K562 (cell line): ENCODE results near the gene DCUN1D3. TPM values are rescaled to one million over a fixed set of nuclear protein-coding genes. Genes with fewer than 3 reads are reported as not detected.

Experiments
- BRCA1 ChIP-seq, 2 experiments: fragments of 450-650 bp in 1 of 2; sonication (generic) in 1 of 2; formaldehyde crosslinking in 1 of 2; IDR thresholded peaks; 2 replicates each; pipeline versions ENCODE4 v1.5.0 to v1.6.1; 2017 to 2020; ENCODE audit warnings: mild to moderate bottlenecking in 1 of 2, missing genetic modification reagents in 1 of 2
- CBX3 ChIP-seq, 2 experiments: IDR thresholded peaks; 1 replicate in 1 of 2; 2 replicates in 1 of 2; pipeline ENCODE4 v1.6.1; 2012; ENCODE audit warnings: inconsistent platforms in 2 of 2, low read length in 2 of 2, borderline replicate concordance in 1 of 2, control low read depth in 1 of 2
- CHD2 ChIP-seq: IDR thresholded peaks from 2 replicates; pipeline ENCODE4 v1.6.1; 2011; ENCODE audit warnings: low read depth, low read length
- CREB1 ChIP-seq, 2 experiments: sonication (generic) in 1 of 2; formaldehyde crosslinking in 1 of 2; IDR thresholded peaks; 2 replicates each; pipeline versions ENCODE4 v1.6.1 to v1.8.0; 2012 to 2022; ENCODE audit warnings: inconsistent platforms in 1 of 2, mild to moderate bottlenecking in 1 of 2, missing genetic modification reagents in 1 of 2, moderate library complexity in 1 of 2
- DMBX1 ChIP-seq: fragments of 250-450 bp; sonication (Bioruptor Pico); IDR thresholded peaks from 2 replicates; pipeline ENCODE4 v1.8.0; 2022; ENCODE audit warnings: inconsistent platforms, mild to moderate bottlenecking, moderate library complexity, borderline replicate concordance
- FOS ChIP-seq: IDR thresholded peaks from 3 replicates; pipeline ENCODE4 v1.6.1; 2011; ENCODE audit not compliant: insufficient read length; ENCODE audit errors: extremely low read depth
- NFIC ChIP-seq: fragments of 450-650 bp; IDR thresholded peaks from 2 replicates; pipeline ENCODE4 v1.6.1; 2017; ENCODE audit warnings: mild to moderate bottlenecking, inconsistent platforms
- NR2C2 ChIP-seq, 2 experiments: fragments of 200-800 bp in 1 of 2; sonication (Bioruptor generic) in 1 of 2; sonication (generic) in 1 of 2; formaldehyde crosslinking in 1 of 2; IDR thresholded peaks; 2 replicates each; pipeline versions ENCODE4 v1.6.1 to v1.8.0; 2016 to 2022; ENCODE audit warnings: mild to moderate bottlenecking in 1 of 2, missing compliant biosample characterization in 1 of 2, missing genetic modification characterization in 1 of 2, missing genetic modification reagents in 1 of 2
- PCBP2 ChIP-seq: fragments of 200-400 bp; formaldehyde crosslinking; IDR thresholded peaks from 2 replicates; pipeline ENCODE4 v1.6.1; 2018; ENCODE audit warnings: low read length, low read depth, mild to moderate bottlenecking, moderate library complexity; ENCODE audit not compliant: poor library complexity, severe bottlenecking
- SIRT6 ChIP-seq: IDR thresholded peaks from one replicate; pipeline ENCODE4 v1.6.1; 2012; ENCODE audit warnings: low read depth, mild to moderate bottlenecking, control low read depth, inconsistent platforms, low read length, moderate library complexity
- SRSF1 ChIP-seq: fragments of 200-400 bp; formaldehyde crosslinking; IDR thresholded peaks from 2 replicates; pipeline ENCODE4 v1.6.1; 2017; ENCODE audit warnings: mild to moderate bottlenecking, low read depth, low read length, moderate library complexity
- ZBTB17 ChIP-seq: fragments of 450-650 bp; formaldehyde crosslinking; IDR thresholded peaks from 2 replicates; pipeline ENCODE4 v1.4.0; 2020; ENCODE audit warnings: mild to moderate bottlenecking
- ZEB2 ChIP-seq: fragments of 450-650 bp; IDR thresholded peaks from 2 replicates; pipeline ENCODE4 v1.6.1; 2016
- ZFPM2 ChIP-seq: fragments of 250-450 bp; sonication (Bioruptor Pico); IDR thresholded peaks from 2 replicates; pipeline ENCODE4 v1.5.1; 2022; ENCODE audit warnings: mild to moderate bottlenecking
- ZNF23 ChIP-seq: fragments of 250-450 bp; sonication (Bioruptor Pico); IDR thresholded peaks from 2 replicates; pipeline ENCODE4 v1.4.0; 2020; ENCODE audit warnings: mild to moderate bottlenecking
- polyA plus RNA-seq, 8 experiments: library from polyadenylated mRNA; depleted of rRNA in 4 of 8; stranded (reverse) in 5 of 8; unstranded in 3 of 8; fragments of >200 nt; fragmentation: Nextera tagmentation in 2 of 8; fragmentation: Illumina TruSeq in 1 of 8; extraction: Ambion mirVana in 2 of 8; extraction: Trizol in 1 of 8; gene quantifications; 2 replicates each; pipeline versions ENCODE4 v1.2.1 to v1.2.3, GENCODE V29; 2011 to 2014; ENCODE audit warnings: inconsistent platforms in 1 of 8, missing spikeins in 1 of 8
- total RNA-seq, 7 experiments: library from RNA; depleted of rRNA in 6 of 7; stranded (reverse); fragments of >200 nt in 6 of 7; fragmentation: Illumina TruSeq in 2 of 7; extraction: Trizol in 2 of 7; gene quantifications; 2 replicates each; pipeline versions ENCODE4 v1.2.1 to v1.2.3, GENCODE V29; 2011 to 2021; ENCODE audit warnings: low replicate concordance in 1 of 7
- TF ChIP-seq, protein P1 (sequence below): conservative IDR thresholded peaks from 2 replicates; pipeline ENCODE4 v1.6.1; 2011; ENCODE audit warnings: low read depth, mild to moderate bottlenecking, low read length; ENCODE audit not compliant: control insufficient read depth
- TF ChIP-seq, protein P2 (sequence below), 2 experiments: fragments of 150-350 bp in 1 of 2; IDR thresholded peaks; 2 replicates each; pipeline ENCODE4 v1.6.1; 2012 to 2016; ENCODE audit warnings: low read depth in 2 of 2, low read length in 2 of 2, mild to moderate bottlenecking in 1 of 2, moderate library complexity in 1 of 2
- TF ChIP-seq, protein P3 (sequence below), 2 experiments: fragments of 450-650 bp in 1 of 2; sonication (generic) in 1 of 2; formaldehyde crosslinking; conservative IDR thresholded peaks; 2 replicates each; pipeline versions ENCODE4 v1.4.0 to v1.8.1; 2020 to 2022; ENCODE audit warnings: mild to moderate bottlenecking in 1 of 2, missing genetic modification reagents in 1 of 2
- TF ChIP-seq, protein P4 (sequence below): fragments of 250-450 bp; sonication (Bioruptor Pico); IDR thresholded peaks from 2 replicates; pipeline ENCODE4 v1.5.0; 2021
- TF ChIP-seq, protein P5 (sequence below): fragments of 250-450 bp; sonication (Bioruptor Pico); IDR thresholded peaks from 2 replicates; pipeline ENCODE4 v1.8.0; 2021; ENCODE audit warnings: moderate library complexity, mild to moderate bottlenecking, inconsistent platforms

DCUN1D3 gene
- total and polyA plus RNA-seq, 9 of the 15 experiments (the other 6 are each of a cell fraction or from before 2014, with no cell fraction given), result 1.0 to 4.7 (median 2.2) TPM

DNA sequence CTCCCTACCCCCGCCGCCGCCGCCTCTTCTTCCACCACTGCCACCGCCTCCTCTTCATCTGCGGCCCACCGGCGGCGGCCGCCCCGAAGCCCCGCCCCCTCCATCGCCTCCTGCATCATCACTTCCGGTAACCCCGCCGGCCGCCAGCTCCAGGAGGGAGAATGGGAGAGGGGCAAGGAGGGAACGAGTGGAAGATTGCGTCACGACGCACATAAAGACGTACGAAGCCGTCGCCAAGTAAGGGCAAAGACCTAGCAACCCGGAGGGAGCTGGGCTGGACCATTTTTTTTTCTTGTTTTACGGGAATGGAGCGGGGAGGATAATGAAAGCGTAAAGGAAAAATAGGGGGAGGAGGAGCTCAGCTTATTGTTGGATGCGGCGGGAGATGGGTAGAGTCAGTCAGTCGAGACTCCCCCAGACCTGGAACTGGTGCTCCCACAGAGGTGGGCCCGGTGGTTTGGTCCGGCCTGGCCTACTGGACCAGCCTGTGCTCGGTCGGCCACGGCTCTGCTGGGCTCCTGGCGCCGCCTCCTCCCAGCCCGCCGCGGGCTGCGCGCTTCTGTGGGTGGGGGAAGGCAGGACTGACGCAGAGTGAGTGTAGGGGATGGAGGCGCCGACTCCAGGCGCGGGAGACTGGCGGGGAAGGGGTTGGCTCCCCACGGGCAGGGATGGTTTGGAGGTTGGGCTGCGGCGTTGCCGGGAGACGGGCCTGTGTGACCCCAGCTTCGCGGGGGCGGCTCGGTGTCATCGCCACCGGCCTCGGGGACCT, at the start of gene DCUN1D3, which contains the start of gene LYRM1 (continued):
- TF ChIP-seq CREB1 (IDR thresholded peaks at IDR 0.05) (peak; percentile 94), CREB1 (CRISPR knock-in tag; IDR thresholded peaks at IDR 0.05) (peak; percentile 87), CHD2 (no peak), BRCA1 (IDR thresholded peaks at IDR 0.05) (no peak), BRCA1 (CRISPR knock-in tag; IDR thresholded peaks at IDR 0.05) (no peak), PCBP2 (no peak), NFIC (peak; percentile 12; the same call in 1 of the 2 replicates), CBX3 (IDR thresholded peaks at IDR 0.05; ENCODE audit: borderline replicate concordance in 1 of 2, low read length in 2 of 2) (no peak), NR2C2 (CRISPR knock-in tag; IDR thresholded peaks at IDR 0.05) (no peak), NR2C2 (tag; IDR thresholded peaks at IDR 0.05) (peak; percentile 91), ZNF23 (CRISPR knock-in tag) (no peak), ZEB2 (no peak; the same call in 1 of the 2 replicates), DMBX1 (CRISPR knock-in tag) (no peak), FOS (no peak), ZFPM2 (CRISPR knock-in tag) (no peak), ZBTB17 (CRISPR knock-in tag) (no peak), SRSF1 (no peak), SIRT6 (no peak)
- TF ChIP-seq, protein P1, sequence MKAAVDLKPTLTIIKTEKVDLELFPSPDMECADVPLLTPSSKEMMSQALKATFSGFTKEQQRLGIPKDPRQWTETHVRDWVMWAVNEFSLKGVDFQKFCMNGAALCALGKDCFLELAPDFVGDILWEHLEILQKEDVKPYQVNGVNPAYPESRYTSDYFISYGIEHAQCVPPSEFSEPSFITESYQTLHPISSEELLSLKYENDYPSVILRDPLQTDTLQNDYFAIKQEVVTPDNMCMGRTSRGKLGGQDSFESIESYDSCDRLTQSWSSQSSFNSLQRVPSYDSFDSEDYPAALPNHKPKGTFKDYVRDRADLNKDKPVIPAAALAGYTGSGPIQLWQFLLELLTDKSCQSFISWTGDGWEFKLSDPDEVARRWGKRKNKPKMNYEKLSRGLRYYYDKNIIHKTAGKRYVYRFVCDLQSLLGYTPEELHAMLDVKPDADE, result no peak; the same call in 1 of the 2 replicates
- TF ChIP-seq, protein P2, sequence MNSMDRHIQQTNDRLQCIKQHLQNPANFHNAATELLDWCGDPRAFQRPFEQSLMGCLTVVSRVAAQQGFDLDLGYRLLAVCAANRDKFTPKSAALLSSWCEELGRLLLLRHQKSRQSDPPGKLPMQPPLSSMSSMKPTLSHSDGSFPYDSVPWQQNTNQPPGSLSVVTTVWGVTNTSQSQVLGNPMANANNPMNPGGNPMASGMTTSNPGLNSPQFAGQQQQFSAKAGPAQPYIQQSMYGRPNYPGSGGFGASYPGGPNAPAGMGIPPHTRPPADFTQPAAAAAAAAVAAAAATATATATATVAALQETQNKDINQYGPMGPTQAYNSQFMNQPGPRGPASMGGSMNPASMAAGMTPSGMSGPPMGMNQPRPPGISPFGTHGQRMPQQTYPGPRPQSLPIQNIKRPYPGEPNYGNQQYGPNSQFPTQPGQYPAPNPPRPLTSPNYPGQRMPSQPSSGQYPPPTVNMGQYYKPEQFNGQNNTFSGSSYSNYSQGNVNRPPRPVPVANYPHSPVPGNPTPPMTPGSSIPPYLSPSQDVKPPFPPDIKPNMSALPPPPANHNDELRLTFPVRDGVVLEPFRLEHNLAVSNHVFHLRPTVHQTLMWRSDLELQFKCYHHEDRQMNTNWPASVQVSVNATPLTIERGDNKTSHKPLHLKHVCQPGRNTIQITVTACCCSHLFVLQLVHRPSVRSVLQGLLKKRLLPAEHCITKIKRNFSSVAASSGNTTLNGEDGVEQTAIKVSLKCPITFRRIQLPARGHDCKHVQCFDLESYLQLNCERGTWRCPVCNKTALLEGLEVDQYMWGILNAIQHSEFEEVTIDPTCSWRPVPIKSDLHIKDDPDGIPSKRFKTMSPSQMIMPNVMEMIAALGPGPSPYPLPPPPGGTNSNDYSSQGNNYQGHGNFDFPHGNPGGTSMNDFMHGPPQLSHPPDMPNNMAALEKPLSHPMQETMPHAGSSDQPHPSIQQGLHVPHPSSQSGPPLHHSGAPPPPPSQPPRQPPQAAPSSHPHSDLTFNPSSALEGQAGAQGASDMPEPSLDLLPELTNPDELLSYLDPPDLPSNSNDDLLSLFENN (IDR thresholded peaks at IDR 0.05; ENCODE audit: low read depth in 2 of 2, low read length in 2 of 2), result no peak
- TF ChIP-seq, protein P3, sequence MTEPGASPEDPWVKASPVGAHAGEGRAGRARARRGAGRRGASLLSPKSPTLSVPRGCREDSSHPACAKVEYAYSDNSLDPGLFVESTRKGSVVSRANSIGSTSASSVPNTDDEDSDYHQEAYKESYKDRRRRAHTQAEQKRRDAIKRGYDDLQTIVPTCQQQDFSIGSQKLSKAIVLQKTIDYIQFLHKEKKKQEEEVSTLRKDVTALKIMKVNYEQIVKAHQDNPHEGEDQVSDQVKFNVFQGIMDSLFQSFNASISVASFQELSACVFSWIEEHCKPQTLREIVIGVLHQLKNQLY (CRISPR knock-in tag; conservative IDR thresholded peaks at IDR 0.05), result 0 out of 4 replicates have a peak, but pooled peaks of 1 of the 2 experiments have one; percentile 45
- TF ChIP-seq, protein P4, sequence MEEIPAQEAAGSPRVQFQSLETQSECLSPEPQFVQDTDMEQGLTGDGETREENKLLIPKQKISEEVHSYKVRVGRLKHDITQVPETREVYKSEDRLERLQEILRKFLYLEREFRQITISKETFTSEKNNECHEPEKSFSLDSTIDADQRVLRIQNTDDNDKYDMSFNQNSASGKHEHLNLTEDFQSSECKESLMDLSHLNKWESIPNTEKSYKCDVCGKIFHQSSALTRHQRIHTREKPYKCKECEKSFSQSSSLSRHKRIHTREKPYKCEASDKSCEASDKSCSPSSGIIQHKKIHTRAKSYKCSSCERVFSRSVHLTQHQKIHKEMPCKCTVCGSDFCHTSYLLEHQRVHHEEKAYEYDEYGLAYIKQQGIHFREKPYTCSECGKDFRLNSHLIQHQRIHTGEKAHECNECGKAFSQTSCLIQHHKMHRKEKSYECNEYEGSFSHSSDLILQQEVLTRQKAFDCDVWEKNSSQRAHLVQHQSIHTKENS, result no peak
- TF ChIP-seq, protein P5, sequence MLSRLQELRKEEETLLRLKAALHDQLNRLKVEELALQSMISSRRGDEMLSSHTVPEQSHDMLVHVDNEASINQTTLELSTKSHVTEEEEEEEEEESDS, result no peak
